ENCODE results near the gene UACA.
"Not testable (repeated sequence)": the region's sequence is repeated elsewhere in the genome, so short reads cannot be mapped to it uniquely, and the experiment has no call there.

Gene UACA, protein sequence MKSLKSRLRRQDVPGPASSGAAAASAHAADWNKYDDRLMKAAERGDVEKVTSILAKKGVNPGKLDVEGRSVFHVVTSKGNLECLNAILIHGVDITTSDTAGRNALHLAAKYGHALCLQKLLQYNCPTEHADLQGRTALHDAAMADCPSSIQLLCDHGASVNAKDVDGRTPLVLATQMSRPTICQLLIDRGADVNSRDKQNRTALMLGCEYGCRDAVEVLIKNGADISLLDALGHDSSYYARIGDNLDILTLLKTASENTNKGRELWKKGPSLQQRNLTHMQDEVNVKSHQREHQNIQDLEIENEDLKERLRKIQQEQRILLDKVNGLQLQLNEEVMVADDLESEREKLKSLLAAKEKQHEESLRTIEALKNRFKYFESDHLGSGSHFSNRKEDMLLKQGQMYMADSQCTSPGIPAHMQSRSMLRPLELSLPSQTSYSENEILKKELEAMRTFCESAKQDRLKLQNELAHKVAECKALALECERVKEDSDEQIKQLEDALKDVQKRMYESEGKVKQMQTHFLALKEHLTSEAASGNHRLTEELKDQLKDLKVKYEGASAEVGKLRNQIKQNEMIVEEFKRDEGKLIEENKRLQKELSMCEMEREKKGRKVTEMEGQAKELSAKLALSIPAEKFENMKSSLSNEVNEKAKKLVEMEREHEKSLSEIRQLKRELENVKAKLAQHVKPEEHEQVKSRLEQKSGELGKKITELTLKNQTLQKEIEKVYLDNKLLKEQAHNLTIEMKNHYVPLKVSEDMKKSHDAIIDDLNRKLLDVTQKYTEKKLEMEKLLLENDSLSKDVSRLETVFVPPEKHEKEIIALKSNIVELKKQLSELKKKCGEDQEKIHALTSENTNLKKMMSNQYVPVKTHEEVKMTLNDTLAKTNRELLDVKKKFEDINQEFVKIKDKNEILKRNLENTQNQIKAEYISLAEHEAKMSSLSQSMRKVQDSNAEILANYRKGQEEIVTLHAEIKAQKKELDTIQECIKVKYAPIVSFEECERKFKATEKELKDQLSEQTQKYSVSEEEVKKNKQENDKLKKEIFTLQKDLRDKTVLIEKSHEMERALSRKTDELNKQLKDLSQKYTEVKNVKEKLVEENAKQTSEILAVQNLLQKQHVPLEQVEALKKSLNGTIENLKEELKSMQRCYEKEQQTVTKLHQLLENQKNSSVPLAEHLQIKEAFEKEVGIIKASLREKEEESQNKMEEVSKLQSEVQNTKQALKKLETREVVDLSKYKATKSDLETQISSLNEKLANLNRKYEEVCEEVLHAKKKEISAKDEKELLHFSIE (N-terminal part only)

DNA sequence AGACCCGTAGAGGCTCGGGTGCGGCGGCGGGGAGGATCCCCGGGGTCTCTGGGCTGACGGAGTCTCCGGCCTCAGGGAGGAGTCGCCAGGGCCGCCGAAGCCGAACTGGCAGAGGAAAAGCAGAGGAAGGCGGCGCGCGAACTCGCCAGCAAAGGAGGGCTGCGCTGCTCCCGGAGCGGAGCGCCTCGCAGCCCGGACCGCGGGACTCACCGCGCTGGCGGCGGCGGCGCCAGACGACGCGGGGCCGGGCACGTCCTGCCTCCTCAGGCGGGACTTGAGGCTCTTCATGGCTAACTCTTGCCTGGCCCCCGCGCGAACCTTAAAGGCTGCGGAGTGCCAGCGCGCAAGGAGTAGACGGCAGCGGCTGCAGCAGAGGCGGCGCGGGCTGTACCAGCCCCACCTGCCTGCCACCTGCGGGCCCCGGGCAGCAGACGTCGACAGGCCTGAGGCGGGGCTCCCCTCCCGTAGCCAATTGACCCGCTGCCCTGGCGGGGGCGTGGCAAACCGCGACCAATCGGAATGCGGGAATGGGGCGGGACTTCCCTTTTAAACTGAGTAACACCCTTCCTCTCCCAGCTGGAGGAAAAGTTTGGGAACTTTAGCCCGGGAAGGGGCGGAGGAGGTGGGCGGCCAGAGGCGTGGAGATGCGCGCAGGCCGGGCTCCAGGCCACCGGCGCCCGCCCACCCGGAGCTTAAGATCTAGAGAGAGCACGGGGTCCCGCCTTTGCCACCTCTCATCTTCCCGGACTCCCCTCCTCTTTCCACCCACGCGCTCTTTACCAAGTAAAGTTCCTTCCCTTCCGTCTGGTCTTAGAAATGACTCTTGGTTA is at the start of gene UACA:
Gene UACA, minus strand, starts transcription at position 439 of the 830 bp plus-strand sequence. Its CDS starts 151 bp downstream, at position 288.
- DNase-seq = peak; percentile 88

DNA sequence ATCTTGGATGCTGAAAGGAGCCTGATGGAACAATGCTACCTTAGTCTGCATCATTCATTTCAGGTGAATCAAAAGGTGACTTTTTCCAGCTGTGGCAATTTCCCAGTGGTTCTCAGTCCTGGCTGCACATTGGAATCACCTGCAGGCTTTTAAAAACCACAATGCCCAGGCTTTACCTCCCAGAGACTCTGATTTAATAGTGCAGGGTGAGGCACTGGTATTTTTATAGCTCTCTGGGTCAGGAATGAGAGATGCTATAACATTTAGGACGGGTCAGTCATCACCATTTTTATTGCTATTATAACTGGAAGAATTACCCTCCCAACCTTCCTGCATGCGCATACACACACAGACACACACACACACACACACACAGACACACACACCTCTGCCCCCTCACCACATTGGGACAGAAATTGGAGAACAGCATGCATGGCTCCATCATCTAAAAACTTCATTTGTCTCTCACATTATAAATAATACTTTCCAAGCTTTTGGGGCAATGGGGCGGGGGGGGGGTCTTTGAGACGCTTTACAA is 49.5 kb upstream of the UACA start:
- DNase-seq = no peak

DNA sequence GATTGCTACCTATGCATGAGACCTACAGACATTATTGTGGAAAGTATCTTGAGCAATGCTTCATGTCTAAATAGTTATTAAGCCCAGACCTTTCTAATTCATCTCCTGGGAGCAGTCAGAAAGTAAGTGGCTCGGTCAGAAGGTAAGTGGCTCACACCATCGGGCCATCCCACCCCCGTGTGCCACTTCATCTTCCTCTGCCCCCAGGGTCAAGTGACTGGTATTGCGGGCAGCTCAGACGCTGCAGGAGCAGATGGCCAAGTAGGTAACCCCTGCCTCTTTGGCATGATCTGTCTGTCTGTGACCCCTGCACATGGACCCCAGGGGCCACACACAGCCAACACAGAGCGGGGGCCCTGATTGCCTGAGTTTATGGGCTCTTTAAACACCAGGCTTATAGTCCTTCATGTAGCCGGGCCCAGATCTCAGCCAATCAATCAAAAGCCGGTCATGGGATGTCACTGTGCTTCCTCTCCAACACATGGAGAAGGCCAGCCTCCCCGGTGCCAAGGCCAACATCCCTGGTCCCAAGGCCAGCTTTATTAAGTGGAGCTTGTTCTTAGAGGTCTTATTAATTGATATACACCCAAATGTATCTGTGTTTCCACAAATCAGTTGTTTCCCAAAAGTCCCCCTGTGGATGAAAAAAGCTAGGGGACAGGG is 47.7 kb upstream of the UACA start:
- no peak for DNase-seq

DNA sequence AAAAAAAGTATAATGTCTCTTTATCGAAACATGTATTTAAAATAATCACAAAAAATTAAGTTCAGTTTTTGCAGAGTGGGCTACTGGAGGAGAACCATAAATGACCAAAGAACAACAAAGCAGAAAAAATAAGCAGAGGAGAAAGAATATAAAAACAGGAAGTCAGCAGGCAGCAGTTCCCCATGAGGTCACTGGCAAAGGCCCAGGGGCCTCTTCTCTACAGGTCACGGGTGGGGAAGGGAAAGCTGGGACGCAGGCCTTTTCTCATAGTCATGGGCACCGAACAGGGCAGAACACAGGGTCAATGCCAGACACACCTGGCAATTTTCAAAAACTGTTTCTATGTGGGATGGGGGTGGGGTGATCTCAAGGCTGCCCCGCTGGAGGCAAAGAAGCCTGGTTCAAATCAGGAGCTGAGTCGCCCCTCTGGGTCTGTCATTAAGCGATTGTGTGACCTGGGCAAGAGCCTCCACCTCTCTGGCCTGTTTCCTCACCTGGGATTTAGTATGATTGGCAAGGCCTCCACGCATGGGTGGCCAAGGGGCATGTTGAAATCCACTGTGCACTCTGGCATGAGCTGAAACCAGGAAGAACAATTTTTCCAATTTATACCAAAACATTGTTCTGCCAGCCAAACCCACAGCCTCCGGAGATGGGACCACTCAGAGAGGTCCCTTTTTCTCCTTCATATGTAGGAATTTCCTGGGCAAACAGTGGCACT is 43.8 kb upstream of the UACA start:
- no peak for DNase-seq

DNA sequence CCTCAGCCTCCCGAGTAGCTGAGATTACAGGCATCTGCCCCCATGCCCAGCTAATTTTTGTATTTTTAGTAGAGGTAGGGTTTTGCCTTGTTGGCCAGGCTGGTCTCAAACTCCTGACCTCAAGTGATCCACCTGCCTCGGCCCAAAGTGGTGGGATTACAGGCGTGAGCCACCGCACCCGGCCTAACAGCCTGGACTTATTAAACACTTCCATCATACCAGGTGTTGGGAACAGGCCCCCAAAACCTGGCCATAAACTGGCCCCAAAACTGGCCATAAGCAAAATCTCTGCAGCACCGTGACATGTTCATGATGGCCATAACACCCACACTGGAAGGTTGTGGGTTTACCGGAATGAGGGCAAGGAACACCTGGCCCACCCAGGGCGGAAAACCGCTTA is 41.0 kb upstream of the UACA start:
- DNase-seq = not testable (repeated sequence)

DNA sequence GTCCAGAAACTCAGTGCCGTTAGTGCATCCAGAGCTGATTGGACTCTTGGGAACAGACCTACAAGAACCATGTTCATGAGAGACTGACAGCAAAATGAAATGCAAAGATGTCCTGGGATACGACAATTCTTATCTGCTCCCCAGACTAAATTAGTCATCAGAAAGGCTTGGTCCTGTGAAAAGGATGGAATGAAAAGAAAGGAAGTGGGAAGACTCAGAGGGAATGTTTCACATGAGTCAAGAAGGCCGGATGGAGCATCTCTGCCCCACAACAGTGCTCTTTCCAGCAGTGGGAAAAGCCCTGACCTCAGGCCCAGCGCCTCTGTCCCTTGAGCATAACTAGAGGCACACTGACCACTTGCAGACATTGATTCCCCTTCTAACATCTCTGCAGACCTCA is 39.3 kb upstream of the UACA start:
- DNase-seq = no peak

DNA sequence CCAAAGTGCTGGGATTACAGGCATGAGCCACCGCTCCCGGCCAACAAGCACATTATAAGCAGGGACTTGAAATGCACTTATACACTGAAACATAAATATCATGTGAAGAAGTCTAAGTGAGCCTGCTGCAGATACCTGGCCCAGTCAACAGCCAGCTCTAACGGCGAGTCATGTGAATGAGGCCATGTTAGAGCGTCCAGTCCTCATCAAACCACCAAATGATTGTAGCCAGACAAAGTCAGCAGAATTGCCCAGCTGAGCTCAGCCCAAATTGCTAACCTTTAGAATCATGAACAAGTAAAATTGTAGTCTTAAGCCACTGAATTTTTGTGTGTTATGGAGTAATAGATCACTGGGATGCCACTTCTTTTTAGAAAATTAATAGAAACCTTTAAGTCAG is 37.8 kb upstream of the UACA start:
- no peak for DNase-seq

DNA sequence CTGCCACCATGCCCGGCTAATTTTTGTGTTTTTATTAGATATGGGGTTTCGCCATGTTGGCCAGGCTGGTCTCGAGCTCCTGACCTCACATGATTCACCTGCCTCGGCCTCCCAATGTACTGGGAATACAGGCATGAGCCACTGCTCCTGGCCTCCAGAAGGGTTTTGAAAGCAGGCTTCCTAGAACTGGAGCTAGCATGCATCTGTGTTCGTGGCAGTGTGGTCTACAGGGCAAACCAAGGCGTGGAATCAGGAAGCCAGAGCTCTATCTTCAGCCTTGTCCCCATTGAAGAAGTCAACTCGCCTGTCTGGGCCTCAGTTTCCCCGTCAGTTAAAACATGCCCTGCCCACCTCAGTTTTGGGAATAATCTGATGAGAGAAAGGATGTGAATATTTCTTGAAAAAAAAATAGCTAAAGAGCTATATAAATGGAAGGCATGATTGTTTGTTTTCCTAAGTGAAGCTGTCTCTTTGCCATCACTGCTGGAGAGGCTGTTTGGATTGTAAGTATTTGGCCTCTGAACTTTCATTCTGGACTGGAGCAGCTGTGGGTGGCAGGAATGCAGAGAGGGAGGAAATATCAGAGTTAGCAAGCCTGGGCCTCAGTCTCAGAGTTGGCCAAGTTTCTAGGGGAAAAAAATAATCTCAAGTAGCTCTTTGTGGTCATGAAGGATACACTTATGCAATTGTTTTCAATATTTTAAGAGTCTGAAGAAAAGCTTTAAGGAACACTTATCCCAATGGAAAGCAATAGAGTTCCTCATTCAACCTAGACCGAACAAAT is 36.5 kb upstream of the UACA start:
- DNase-seq = no peak

DNA sequence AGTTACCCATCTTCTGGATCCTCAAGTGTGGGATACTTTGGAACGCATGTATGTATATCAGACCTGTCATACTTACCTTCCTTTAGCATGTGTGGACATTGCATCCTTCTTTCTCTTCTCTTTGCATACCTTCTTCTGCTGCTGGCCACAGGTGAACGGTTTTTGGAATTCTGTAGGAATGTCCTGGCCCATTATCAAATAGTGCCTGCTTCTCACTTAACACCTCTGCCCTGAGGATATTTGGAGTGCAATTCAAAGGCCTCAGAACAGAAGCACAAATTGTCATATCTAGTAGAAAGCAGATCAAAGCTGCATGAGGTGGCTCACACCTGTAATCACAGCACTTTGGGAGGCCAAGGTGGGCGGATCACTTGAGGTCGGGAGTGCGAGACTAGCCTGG is 34.1 kb upstream of the UACA start:
- DNase-seq = no peak

DNA sequence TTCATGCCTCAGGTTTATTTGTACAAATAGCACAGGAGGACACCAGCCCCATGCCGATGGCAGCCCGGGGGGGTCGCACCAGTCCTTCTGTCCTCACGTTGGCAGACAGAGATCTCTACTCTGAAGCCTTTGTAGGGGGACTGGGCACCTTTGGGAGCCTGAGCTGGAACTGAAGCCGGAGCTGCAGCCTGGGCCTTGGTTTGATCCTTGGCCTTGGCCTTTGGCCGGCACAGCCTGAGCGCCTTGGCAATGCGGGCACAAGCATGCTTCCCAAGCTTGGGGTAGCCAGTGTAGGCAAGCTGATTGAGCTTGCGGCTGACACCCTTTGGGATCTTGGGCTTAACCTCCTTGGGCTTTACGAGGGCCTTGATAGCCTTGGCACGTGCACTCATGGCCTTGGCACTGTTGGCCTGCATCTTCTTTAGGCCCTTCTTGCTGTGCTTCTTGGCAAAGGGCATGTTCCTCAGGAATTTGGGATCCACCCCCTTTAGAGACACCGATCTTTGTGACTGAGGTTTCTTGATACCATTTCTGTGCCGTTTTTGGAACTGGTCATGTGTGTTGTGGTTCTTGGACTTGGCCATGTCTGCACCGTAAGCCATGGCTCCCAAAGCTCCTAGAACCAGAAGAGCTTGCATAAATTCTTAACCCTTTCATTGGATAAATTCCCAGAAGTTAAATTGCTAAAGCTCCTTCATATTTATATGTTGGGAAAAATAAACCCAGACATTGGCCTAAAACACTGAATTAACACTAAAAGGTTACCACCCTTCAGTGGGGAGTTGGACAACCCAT is 33.4 kb upstream of the UACA start:
- DNase-seq = no peak

DNA sequence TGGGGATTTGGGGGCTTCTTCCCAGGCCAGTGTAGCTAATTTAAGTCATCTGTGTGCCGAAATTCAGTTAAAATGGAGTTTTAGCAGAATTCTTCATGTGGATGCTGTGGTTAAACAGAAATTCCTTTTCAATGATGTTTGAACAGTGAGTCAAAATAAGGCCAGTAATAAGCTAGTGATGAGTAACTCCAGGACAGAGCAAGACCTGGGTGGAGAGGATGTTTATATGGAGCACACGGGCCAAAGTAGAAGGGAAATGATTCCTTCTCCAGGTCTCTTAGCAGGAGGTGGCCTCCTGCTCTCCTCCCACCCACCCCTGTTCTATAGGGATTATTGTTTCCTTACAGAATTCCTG is 31.9 kb upstream of the UACA start:
- DNase-seq = no peak

DNA sequence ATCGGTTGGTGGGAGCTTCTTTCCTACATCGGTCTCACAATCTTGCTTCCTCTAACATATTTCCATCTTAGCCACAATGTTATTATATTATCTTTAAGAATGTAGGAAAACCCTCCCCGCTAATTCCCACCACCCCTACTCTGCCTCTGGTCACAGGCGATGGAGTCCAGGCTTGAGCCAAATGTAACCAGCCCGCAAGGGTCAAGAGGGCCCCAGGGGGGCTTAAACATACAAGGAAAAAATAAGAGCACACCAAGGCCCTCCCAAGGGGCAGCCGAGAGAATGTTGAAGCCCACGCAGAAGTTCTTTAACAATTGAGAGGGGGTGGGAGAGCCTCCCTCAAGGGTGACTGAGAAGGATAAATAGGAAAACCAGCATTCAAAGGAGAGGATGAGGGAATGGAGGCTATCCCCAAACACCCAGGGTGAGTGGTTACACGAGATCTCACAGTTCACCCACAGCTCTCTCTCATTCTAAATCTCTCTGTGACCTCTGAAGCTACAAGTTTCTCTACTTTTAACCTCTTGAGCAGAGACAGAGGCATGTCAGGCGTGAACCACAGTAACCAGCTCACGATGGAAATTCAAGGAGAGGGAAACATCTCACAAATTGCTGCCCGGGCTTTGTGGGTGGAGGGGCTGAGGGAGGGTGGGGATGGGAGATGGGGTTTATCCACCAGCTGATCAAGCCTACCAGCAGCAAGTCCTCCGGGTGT is 31.4 kb upstream of the UACA start:
- DNase-seq = no peak

DNA sequence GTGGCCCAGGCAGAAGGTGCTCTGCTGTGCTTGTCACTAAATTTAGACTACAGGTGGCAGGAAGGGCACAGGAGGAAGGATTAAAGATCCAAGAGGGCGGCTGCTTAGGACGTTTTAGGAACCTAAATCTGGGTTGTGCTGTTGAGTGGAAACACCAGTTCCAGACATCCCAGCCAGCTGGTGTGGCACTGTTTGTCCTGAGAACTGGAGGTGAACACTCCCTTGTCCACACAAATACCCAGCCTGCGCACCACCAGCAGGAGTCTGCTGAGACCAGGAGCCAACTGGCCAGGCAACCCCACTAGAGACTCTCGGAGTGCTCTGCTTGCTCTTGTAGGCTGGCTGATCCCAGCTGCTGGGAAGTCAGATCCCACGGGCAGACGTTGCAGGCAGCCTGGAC is 30.3 kb upstream of the UACA start:
- no peak for DNase-seq

DNA sequence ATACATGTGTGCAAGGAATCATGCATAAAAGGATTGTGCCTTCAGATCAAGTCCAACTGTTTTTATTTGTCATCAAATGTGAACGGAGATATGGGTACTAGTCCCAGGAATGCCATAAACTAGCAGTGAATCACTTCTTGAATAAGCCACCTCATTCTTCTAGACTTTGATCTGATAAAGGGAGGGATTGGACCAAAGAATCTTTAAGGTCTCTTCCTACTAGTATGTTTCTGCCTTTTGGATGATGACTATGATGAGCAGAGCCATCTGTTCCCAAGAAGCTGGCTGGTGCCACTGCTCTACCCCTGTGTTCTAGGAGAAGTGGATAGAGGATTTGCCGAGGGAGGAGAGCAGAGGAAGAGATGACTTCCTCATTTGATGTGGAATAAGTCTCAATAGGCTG is 28.8 kb upstream of the UACA start:
- DNase-seq = no peak

DNA sequence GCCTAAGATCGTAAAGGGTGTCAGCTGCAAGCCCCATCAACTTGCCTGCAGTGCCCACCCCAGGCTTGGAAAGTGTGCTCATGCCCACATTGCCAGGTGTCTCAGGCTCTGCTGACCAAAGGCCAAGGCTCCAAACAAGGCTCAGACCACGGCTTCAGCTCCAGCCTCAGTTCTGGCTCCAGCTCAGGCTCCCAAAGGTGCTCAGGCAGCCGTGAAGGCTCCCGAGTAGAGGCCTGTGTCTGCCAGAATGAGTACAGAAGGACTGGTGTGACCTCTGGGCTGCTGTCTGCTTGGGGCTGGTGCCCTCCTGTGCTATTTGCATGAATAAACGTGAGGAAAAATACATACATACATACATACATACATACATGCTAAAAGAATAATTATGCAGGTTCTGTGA is 27.9 kb upstream of the UACA start:
- DNase-seq = no peak

DNA sequence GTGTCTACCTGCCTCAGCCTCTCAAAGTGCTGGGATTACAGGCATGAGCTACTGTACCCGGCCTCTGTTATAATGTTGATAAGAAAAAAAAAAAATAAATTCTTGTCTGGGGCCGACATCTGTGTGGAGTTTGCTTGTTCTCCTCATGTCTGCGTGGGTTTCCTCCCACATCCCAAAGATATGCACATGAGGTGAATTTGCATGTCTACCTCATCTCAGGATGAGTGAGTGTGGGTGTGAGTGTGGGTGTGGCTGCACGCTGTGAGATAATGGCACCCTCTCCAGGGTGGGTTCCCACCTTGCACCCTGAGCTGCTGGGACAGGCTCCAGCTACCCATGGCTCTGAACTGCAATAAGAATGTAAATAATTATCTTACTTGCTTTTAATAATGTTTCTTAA is 25.9 kb upstream of the UACA start:
- no peak for DNase-seq

DNA sequence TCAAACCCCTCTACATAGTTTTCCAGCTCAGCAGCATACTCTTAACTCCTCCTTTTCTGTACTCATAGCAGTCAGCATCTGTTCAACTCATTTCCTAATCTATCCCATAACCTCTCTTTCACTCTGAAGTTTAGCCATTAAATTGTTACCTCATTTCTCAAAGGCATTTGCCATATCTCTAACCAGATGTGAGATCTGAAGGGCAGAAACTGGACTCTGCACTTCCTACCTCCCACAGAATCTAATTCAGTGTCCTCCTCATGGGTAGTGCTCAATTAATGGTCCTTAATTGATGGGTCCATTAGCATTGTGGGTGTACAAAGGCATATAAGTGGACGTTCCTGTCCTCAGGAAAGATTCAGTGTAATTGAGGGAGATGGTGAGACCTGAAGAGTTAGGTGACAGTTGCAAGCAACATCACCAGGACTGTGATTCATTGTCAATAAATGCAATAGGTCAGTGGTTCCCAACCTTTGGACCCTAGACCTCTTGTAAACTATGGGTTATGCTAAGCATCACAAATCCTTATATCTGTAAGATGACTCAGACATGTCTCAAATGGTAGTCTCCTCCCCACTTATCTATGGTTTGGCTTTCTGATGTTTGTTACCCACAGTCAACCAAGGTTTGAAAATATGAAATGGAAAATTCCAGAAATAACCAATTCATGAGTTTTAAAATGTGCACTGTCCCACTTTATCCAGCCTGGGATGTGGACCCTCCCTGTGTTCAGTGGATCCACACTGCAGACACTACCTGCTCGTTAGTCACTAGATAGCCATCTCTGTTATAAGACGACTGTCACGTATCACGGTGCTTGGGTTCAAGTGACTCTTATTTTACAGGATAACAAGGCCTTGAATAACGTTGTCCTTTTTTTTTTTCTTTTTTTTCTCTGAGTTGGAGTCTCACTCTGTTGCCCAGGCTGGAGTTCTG is 25.0 kb upstream of the UACA start:
- no peak for DNase-seq

Measured in activated effector memory CD4-positive, alpha-beta T cell treated with anti-CD3 and anti-CD28 coated beads, Interleukin-2, amount 50 U/mL, for 16 hours (primary cell).